Activated CD4-positive, alpha-beta T cell treated with anti-CD3 and anti-CD28 coated beads, Interleukin-2, Interleukin-6, amounts not matched to agents 100 ng/mL and 50 ng/mL, durations not matched to agents 16 hours and 8 hours (primary cell): ENCODE data around the gene GDPD2.
"Not testable (repeated sequence)": the region's sequence is repeated elsewhere in the genome, so short reads cannot be mapped to it uniquely, and the experiment has no call there.

ENCODE experiments used
- DNase-seq: peaks from one replicate; pipeline ENCODE4 v3.0.0-alpha.2; 2020

Gene GDPD2

GRCh38 chrX:70422851-70423341 lies at the start of gene GDPD2:
GDPD2 (plus strand) TSS chrX:70423314; CDS start chrX:70424985, 1,671 bp downstream.
- DNase-seq, result peak; percentile 10

GRCh38 chrX:70386235-70386634 lies 36.9 kb upstream of the GDPD2 start:
- DNase-seq, result peak; percentile 3

GRCh38 chrX:70398899-70399298 lies 24.2 kb upstream of the GDPD2 start:
- DNase-seq, result peak; percentile 8

- not testable (repeated sequence) for DNase-seq
These were observed 22.9 kb upstream of the GDPD2 start for GRCh38 chrX:70400181-70400580.

GRCh38 chrX:70402721-70403120 lies 20.4 kb upstream of the GDPD2 start:
- DNase-seq, result no peak

- DNase-seq, result no peak
These were observed 18.1 kb upstream of the GDPD2 start for GRCh38 chrX:70405003-70405402.

- DNase-seq, result no peak
These were observed 12.2 kb upstream of the GDPD2 start for GRCh38 chrX:70410921-70411320.

GRCh38 chrX:70411475-70411874 lies 11.6 kb upstream of the GDPD2 start:
- DNase-seq, result no peak

GRCh38 chrX:70421618-70422017 lies 1.5 kb upstream of the GDPD2 start:
- DNase-seq, result no peak

- DNase-seq, result no peak
These were observed 992 bp downstream of the GDPD2 start for GRCh38 chrX:70423936-70424675.

- DNase-seq, result no peak
These were observed 1.7 kb downstream of the GDPD2 start for GRCh38 chrX:70424801-70425200.

- no peak for DNase-seq
These were observed 3.5 kb downstream of the GDPD2 start for GRCh38 chrX:70426286-70427278.

- DNase-seq, result no peak
These were observed 4.3 kb downstream of the GDPD2 start for GRCh38 chrX:70427365-70427764.

- no peak for DNase-seq
These were observed 6.6 kb downstream of the GDPD2 start for GRCh38 chrX:70429759-70430158.

- DNase-seq, result no peak
These were observed 10.1 kb downstream of the GDPD2 start for GRCh38 chrX:70432936-70433847.

GRCh38 chrX:70433848-70434351 lies 10.8 kb downstream of the GDPD2 start:
- peak; percentile 75 for DNase-seq

- DNase-seq, result peak; percentile 79
These were observed 11.3 kb downstream of the GDPD2 start for GRCh38 chrX:70434352-70434866.

- no peak for DNase-seq
These were observed 11.9 kb downstream of the GDPD2 start for GRCh38 chrX:70434914-70435586.

- DNase-seq, result peak; percentile 8
These were observed 13.2 kb downstream of the GDPD2 start for GRCh38 chrX:70436343-70436742.

GRCh38 chrX:70437011-70437410 lies 13.9 kb downstream of the GDPD2 start:
- no peak for DNase-seq

GRCh38 chrX:70437921-70438665 lies 15.0 kb downstream of the GDPD2 start:
- no peak for DNase-seq
